ENCODE measurements around the gene ZC3H10.
"Not testable (repeated sequence)": the region's sequence is repeated elsewhere in the genome, so short reads cannot be mapped to it uniquely, and the experiment has no call there.

ZC3H10 gene

DNA sequence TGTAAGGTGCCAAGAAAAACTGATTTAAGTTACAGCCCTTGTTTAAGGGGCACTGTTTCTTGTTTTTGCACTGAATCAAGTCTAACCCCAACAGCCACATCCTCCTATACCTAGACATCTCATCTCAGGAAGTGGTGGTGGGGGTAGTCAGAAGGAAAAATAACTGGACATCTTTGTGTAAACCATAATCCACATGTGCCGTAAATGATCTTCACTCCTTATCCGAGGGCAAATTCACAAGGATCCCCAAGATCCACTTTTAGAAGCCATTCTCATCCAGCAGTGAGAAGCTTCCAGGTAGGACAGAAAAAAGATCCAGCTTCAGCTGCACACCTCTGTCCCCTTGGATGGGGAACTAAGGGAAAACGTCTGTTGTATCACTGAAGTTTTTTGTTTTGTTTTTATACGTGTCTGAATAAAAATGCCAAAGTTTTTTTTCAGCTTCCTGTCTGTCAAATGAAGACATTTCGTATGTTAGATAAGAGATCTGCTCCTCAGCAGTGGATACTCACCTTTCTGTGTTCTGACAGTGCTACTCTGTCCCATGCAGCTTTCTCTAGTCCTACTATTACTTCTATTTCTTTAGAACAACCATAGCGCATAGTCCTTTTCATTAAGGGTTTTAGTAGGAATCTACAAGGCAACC is 14.9 kb upstream of the ZC3H10 start:
- no peak for DNase-seq

DNA sequence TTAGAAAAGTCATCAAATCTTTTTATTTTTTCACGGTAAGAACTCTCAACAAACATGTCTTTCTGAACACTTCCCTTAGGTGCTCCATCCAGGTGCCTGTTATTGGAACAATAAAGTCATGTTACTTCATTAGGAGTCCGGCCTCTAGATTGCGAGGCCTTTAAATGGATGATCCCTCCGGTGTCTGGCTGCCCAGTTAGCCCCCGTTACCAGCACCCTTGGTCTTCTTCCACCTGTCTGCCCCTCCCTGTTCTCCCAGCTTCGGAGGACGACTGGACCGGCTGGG is 14.3 kb upstream of the ZC3H10 start:
- no peak for DNase-seq

DNA sequence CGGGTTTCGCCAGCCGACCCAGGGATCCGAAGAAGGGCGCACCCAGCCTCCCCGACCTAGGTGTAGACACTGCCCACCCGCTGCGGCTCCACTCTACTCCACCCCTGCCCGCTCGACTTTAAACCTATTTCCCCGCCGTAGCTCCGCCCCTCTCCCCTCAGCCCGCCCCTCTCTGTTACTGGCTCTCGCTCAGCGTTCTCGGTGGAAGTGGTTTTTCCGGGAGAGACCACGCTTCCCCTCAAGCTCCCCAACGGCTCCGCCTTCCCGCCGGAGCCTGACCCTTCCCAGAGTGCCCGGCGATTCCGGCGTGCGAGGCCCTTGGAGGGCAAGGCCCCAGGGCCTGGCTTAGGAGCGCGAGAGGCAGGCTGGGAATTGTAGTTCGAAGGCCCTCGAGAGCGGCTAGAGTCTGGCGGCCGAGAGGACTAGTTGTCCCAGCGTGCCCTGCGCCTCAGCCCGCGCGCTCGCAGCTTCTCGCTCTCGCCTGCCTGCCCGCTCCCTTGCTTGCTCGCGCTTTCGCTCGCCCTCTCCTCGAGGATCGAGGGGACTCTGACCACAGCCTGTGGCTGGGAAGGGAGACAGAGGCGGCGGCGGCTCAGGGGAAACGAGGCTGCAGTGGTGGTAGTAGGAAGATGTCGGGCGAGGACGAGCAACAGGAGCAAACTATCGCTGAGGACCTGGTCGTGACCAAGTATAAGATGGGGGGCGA is 13.8 kb upstream of the ZC3H10 start, which contains the start of gene PA2G4:
Gene PA2G4, plus strand, starts transcription at position 451 of the 706 bp plus-strand sequence. Its CDS starts 179 bp downstream, at position 630.
- peak; percentile 90 for DNase-seq

DNA sequence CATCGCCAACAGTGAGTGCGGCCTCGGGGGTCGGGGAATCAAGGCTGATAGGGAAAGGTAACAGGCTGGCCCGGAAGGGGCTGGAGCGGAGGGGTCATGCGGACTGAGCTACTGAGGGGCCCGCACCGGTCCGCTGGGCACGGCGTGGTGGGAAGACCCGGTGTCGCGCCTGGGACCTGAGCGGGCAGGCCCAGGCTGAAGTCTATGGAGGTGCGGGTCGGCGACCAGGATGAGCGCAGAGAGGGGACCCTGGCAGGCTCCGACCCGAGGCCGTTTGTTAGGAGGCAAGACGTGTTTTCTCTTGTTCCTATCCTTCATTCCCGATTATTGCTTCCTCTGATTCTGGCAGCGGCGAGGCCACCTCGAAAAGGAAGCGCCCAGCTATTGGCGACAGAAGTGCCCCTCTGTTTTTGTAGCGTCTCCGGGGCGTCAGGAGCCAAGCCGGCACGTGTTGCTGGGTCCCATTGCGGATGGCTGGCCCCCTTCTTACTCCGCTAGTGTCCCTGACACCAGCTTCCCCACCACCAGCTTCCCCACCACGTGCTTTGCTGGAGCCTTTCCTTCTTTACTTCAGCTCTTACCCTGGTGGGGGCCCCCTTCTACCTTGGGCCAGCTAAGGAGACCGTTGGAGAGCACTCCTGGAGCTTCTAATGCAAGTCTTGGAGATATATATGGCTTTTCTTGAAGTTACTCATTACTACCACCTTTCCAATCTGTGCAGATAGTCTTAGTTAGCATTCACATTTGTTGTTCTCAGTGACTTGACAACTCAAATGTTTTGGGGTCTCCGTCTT is 13.1 kb upstream of the ZC3H10 start:
- DNase-seq: no peak

DNA sequence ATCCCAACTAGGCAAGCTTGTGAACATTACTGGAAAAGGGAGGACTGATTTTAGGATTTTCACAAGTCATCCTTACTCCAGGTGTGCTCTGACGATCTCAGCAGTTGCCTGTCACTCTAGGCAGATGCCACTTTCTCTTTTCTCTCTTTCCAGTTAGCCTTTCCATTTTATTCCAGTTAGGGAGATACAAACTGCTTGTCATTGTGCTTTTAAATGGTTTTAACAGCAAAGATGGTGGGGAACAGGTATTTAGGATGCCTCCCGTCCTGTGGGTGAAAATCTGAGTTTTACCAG is 12.5 kb upstream of the ZC3H10 start:
- DNase-seq: no peak

DNA sequence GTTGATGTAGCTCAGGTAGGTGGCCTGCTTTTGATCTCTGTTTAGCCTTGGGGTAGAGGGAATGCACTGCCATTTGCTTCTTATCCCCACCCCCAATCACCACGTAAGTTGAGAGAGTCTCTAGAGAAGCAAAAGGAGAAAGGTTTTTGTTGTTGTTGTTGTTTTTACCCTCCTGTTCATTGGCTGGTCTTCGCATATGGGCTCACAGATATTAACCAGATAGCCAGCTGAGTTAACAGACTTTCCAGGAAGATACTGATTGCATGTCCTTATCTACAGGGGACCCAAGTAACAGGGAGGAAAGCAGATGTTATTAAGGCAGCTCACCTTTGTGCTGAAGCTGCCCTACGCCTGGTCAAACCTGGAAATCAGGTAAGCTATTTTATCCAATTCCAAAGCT is 10.8 kb upstream of the ZC3H10 start:
- no peak for DNase-seq

DNA sequence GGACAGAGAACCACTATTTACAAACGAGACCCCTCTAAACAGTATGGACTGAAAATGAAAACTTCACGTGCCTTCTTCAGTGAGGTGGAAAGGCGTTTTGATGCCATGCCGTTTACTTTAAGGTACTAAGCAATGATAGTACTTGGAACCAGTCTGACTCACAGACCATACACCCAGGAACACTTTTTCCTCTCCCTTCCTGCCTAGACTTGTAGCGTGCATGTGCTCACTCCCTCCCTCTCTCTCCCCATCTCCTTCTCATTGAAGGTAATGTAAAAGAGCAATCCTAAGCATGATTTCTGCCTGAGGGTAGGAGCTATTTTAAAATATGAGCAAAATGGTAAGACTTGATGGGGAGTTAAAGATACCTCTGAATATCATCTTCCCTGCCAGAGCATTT is 7.5 kb upstream of the ZC3H10 start:
- DNase-seq: no peak

DNA sequence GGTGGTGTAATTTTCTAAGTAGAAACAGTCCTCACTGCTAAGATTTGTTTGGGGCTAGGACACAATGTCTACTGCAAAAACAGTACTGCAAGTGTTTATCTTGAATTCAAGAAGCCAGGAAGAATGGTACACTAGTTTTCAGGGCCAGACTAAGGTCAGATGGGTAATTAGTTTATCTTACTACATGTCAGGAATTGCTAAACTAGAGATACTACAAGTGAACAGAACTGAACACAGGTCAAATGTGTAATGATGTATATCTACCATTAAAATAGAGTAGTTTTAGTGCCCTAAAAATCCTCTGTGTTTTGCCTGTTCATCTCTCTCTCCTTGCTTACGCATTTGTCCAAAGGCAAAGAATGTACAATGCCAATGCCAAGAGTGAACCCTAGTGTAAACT is 4.0 kb upstream of the ZC3H10 start:
- no peak for DNase-seq

DNA sequence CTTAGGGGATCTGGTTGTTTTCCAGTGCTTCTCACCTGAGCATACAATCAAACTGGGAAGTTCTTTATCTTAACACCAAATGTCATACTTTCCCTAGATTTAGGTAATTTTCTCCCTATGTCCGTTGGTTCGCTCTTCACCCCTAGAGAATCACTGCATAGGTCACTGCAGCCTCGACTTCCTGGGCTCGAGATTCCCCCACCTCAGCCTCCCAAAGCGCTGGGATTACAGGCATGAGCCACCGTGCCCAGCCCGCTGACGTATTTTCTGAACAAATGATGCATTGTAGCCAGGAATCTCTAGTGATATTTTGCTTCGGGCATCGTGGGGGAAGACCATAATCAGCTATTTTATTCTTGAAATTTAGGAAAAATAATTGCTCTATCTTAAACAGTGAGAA is 2.7 kb upstream of the ZC3H10 start:
- DNase-seq: no peak

DNA sequence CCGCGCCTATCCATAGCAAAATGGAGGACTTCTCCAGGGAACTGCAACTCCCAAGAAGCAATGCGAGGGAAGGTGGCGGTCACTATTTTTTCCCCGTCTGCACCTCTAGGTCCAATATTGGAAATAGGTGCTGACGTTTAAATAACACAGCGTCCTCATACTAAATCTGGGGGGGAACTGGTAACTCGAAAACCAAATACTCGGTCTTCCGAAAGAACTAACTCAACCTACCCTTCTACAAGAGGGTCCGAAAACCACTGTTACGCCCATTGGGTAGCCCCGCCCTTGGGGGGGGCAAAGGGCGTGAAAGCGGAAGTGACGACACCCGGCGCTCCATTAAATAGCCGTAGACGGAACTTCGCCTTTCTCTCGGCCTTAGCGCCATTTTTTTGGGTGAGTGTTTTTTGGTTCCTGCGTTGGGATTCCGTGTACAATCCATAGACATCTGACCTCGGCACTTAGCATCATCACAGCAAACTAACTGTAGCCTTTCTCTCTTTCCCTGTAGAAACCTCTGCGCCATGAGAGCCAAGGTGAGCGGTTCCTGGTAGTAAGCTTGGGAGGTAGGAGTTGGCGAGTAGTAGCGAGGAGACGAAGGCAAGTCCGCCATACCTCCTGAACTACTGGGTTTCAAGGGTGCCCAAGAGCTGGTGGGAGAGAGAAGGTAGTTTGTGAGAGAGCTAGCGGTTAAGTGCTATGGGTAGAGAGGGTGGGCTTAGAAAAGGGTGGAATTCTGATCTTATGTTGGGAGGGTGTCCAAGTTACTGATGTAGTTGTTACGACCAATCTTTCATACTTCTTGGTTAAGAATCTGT is 1.6 kb upstream of the ZC3H10 start, which contains the start of gene RPL41:
Gene RPL41, plus strand, starts transcription at position 367 of the 815 bp plus-strand sequence.
- DNase-seq: peak; percentile 67

DNA sequence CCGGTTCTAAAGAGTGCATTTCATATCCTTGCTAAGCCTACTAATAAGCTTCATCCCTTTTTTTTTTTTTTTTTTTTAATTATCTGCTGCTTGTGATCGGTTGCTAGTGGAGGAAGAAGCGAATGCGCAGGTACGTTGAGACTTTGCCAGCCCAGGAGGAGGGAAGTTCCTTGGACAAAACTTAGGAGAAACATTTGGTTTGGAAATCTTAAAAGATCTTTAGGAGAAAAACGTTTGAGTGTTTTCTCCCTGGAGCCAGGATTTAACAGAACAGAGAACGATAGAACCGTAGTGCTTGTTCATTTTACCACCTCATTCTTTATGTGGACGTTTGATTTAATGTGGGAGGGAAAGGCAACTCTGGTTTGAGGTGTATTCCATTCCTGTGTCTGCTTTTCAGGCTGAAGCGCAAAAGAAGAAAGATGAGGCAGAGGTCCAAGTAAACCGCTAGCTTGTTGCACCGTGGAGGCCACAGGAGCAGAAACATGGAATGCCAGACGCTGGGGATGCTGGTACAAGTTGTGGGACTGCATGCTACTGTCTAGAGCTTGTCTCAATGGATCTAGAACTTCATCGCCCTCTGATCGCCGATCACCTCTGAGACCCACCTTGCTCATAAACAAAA is 872 bp upstream of the ZC3H10 start:
- not testable (repeated sequence) for DNase-seq

DNA sequence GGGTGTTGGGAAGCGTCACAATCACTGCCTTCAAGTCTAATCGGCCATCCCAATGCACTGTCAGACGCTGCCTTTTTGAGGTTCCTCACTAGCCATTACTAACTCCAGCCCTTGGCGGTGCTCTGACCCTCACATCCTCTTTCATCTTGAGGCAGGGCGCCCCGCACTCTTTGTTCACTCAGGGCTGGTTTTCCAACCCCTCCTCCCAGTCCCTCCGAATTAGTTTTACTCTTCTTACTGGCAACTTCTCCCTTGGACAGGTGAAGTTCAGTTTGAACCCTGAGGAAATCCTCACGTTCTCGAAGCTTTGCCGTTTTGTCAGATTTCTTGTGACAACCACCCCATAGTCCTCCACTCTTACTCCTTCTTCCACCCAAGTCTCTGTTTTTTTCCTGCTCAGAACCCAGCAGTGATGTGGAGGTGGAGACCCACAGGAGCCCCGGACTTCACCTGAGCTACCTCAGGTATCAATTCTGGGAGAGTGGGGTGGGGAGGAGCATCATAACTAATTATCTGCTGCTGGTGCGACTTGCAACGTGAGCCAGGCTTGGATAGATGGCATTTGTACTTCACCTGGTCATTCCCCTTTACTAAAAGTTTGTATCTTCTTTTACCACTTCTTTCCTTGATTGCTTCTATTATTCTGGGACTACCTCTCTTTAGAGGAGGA is 757 bp downstream of the ZC3H10 start:
- DNase-seq: no peak

DNA sequence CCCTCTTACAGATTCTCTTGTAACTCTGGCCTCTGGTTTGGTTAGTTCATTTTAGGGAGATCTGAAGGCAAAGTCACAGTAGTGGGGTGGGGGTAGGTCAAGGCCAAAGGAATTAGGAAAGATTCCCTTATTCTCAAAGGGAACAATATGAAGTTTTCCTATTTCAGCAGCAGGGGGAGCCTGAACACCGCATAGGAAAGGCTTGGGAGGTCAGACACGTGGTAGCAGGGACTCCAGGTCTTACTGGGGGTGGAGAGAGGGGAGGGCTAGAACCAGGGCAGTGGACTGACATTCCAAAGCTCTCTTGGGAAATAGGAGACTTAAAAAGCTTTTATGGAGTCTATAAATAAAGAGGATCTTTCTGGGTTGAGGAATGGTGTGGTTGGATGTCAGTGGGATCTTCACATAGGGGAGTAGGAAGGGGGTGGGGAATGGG is 1.3 kb downstream of the ZC3H10 start:
- DNase-seq: peak; percentile 36

DNA sequence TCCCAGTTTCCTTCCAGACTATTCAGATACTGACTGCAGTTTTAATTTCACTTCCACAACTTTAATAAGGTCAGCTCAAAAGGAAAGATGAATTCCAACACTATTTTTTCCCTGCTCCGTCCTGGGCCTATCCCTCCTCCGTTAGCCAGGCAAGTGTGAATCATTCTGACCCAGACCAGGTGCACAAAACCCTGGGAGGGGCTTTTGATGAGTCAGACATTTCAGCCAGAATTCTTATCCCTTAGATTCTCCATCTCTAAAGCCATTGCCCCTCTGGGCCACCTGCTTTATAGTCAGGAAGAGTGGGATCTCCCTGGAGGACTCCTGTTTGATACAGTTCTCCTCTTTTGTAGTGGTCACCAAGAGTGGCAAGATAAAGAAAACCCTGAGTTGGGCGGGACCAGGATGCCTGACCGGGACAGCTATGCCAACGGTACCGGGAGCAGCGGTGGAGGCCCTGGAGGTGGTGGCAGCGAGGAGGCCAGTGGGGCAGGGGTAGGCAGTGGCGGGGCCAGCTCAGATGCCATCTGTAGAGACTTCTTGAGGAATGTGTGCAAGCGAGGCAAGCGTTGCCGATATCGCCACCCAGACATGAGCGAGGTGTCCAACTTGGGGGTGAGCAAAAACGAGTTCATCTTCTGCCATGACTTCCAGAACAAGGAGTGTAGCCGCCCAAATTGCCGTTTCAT is 2.2 kb downstream of the ZC3H10 start:
- DNase-seq: no peak

DNA sequence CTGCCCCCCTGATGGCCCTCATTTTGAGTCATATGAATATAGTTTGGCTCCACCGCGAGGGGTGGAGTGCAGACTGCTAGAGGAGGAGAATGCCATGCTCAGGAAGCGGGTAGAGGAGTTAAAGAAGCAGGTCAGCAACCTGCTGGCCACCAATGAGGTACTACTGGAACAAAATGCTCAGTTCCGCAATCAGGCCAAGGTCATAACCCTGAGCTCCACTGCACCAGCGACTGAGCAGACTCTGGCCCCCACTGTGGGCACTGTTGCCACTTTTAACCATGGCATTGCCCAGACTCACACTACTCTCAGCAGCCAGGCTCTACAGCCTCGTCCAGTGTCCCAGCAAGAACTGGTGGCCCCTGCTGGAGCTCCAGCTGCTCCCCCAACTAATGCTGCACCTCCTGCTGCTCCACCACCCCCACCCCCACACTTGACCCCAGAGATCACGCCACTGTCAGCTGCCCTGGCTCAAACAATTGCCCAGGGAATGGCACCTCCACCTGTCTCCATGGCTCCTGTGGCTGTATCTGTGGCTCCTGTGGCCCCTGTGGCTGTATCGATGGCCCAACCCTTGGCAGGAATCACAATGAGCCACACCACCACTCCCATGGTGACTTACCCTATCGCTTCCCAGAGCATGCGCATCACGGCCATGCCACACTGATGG is 3.3 kb downstream of the ZC3H10 start:
- no peak for DNase-seq

DNA sequence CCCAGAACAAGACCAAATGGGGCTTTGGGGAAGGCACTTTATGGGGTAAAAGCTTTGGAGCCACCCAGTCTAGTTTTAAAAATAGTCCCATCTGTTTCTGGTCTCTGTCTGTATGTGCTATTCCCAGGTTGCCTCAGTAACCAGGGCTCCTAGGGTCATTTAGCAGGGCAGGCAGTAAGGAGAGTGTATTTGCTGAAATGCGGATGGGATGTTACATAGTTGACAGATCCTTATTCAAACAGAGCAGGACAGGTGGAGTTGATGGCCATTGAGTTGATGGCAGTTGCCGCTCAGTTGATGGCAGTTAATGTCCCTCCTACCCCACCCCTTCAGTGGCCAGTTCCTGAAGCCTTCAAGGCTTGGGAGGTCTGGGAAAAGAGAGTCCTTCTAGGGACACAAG is 4.6 kb downstream of the ZC3H10 start:
- no peak for DNase-seq

DNA sequence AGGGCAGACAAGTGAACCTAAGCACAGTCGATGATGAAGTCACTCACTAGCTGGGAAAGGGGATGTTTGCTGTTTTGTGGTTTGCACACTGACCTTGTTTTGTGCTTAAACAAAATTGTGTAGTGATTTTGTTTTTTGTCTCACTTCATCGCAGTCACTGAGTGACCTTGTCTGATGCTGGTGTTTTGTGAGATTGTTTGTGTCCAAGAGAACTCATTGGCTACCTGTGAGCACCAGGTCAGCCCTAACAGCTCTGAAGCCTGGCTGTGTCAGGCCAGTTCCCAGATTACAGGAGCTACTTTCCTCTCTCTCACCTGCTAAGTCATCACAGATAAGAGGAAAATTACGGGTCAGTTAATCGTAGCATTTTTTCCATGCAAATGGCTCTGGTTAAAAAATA is 6.1 kb downstream of the ZC3H10 start:
- DNase-seq: no peak

DNA sequence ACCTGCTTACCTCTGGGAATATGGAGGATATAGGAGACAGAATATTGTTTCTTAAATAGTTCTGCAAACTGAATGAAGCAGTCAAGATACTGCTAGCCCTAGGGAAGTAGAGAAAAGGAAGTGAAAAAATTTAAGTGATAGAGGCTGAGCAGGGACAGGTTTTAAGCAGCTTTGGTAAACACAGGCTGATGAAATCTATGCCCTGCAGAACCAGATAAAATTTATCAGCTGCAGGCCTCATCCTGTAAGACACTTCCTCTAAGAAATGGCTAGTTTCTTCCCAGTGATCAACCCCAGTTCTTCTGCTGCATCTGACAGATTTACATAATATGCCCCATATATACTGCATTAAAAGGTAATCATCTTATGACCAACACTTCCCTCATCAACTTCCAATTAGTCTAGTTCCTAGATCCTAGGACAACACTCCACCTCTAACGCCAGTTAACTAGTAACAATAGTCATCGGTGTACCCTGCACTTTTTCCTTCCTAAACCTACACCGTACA is 8.7 kb downstream of the ZC3H10 start:
- DNase-seq: no peak

DNA sequence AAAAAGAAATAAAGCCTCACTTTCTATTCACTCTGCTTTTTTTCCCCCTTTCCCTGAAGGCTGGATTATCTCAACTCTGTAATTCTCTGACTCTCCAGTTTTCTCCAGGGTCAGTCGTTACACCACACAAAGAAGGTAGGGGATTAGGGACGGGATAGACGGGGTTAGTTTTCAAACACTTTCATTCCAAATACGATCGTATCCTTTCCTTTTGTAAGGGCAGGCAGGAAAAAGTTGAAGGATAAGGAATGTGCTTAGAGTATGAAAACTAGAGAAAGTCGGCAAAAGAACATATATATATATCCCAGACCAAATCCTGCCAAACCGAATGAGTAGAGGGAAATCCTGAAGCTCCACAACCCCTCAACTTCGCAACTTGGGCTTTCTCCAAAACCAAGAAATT is 9.4 kb downstream of the ZC3H10 start:
- DNase-seq: no peak

DNA sequence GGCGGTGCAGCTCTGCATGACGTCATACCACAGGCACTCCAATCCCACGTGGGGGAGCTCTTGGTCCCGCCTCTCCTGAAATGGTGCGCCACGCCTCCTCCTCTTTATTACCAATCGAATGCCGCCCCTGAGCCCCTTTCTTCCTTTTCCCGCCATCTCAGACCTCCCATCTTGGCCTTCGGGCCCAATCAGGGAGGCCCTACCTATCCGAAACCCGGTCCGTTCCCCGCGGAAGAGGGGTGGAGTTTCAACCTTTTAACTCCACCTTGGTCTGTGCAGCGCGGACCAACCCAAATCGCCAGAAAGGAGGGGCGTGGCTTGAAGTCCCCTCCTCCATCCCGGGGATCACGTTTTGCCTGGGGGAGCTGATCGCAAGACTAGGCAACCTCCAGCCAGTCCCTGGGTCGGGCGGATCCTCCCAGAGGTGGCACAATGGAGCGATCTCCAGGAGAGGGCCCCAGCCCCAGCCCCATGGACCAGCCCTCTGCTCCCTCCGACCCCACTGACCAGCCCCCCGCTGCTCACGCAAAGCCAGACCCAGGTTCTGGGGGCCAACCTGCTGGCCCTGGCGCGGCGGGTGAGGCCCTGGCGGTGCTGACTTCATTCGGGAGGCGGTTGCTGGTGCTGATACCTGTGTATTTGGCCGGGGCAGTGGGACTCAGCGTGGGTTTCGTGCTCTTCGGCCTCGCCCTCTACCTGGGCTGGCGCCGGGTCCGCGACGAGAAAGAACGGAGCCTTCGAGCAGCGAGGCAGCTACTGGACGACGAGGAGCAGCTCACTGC is 10.0 kb downstream of the ZC3H10 start, which contains the start of gene ESYT1:
Gene ESYT1, plus strand, starts transcription at position 380 of the 782 bp plus-strand sequence. Its CDS starts 53 bp downstream, at position 433.
- peak; percentile 97 for DNase-seq

All from DMS 273 treated with DMSO at 0.1 percent for 48 hours (cell line).